ENCODE results near the gene PRR18. TPM values are rescaled to one million over a fixed set of nuclear protein-coding genes. Genes with fewer than 3 reads are reported as not detected.

The PRR18 gene
- polyA plus RNA-seq, 1 experiment, result not detected

- POLR2A ChIA-PET, result no interaction called here
- H3K27me3 ChIP-seq (ENCODE audit: control insufficient read depth, insufficient read depth, low read length), result peaks cover 1% of the 10 kb centered on the region
- DNase-seq (ENCODE audit: low read depth), result no peak
- no peak for TF ChIP-seq CTCF (IDR thresholded peaks at IDR 0.05; ENCODE audit: insufficient read depth, low read depth, low read length)
- no peak overlapping the region for H3K4me3 ChIP-seq (ENCODE audit: low read depth, low read length)
- H3K36me3 ChIP-seq (ENCODE audit: control insufficient read depth, insufficient read depth, low read length), result no peaks in the 10 kb centered on the region
- CTCF ChIA-PET, result interaction anchor here (1.0 to 3.5 kb wide), 7 partner anchors 8 to 104 kb away, joined by 3 to 22 read pairs (median 6); no protein-coding TSS in a partner anchor
These were observed 6.3 kb upstream of the PRR18 start for GRCh38 chr6:166314454-166314853.

DNA sequence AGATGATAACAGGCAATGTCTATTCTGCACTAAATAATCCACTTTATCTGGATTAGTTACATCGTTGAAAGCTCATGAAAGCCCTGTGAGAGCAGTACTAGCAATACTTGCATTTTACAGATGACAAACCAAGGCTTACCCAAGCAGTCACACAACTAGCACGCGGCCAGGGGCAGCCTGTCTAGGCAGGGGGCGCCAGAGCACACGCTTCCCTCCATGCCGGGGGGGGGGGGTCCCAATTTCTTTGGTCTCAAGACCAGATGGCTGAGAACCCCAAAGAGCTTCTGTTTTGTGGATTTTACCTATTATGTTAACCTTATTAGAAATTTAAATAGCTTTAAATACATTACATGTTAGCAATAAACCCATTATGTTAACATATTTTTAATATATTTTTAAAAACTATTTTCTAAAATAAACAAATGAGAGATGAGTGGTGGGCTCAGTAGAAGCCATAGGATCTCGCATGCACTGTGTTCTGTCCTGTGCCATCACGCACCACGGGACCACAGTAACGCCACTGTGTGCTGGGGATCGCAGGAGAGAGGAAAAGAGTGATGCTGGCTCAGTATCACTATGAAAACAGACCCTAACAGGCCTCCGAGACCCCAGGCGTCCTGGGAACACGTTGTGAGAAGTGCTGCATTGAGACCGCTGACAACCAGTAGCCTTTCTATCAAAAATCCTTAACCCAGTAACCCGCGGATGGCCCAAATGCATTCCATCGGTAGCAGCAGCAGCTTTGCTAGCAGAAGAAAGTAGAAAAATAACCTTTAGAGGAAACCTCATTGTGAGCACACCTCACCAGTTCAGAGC is 5.3 kb upstream of the PRR18 start:
- Histone ChIP-seq H3K4me3 (ENCODE audit: low read depth, low read length) (no peak overlapping the region), H3K36me3 (ENCODE audit: control insufficient read depth, insufficient read depth, low read length) (no peaks in the 10 kb centered on the region), H3K27me3 (ENCODE audit: control insufficient read depth, insufficient read depth, low read length) (peaks cover 9% of the 10 kb centered on the region)
- TF ChIP-seq CTCF (IDR thresholded peaks at IDR 0.05; ENCODE audit: insufficient read depth, low read depth, low read length), result peak; percentile 84
- ChIA-PET POLR2A (no interaction called here), CTCF (interaction anchor here (0.6 to 3.5 kb wide), 20 partner anchors 9 to 176 kb away, joined by 3 to 22 read pairs (median 3); no protein-coding TSS in a partner anchor)
- no peak for DNase-seq (ENCODE audit: low read depth)

DNA sequence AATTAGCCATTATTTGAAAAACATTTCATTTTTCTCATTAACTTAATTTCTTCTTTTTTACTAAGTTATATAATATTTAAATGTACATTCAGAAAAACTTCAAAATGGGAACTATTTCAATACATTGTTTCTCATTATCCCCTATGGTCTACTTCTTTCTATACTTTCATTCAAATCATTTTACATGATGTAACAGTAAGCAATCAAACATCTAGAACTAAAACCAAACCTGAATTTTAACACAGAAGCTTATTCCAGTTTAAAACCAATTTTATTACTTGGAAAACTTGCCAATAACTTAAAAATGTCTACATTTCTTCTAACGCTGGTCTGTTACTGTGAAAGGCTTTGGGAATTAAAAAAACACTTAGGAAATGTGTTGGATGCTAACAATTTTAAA is 4.6 kb upstream of the PRR18 start:
- POLR2A ChIA-PET, result no interaction called here
- DNase-seq (ENCODE audit: low read depth), result no peak
- no peak overlapping the region for H3K4me3 ChIP-seq (ENCODE audit: low read depth, low read length)
- no peaks in the 10 kb centered on the region for H3K36me3 ChIP-seq (ENCODE audit: control insufficient read depth, insufficient read depth, low read length)
- peaks cover 10% of the 10 kb centered on the region for H3K27me3 ChIP-seq (ENCODE audit: control insufficient read depth, insufficient read depth, low read length)
- CTCF ChIA-PET, result interaction anchor here (0.6 to 3.5 kb wide), 15 partner anchors 10 to 99 kb away, joined by 3 to 22 read pairs (median 4); no protein-coding TSS in a partner anchor
- TF ChIP-seq CTCF (IDR thresholded peaks at IDR 0.05; ENCODE audit: insufficient read depth, low read depth, low read length), result no peak

GRCh38 chr6:166310634-166311033 is 2.4 kb upstream of the PRR18 start:
- no peak for DNase-seq (ENCODE audit: low read depth)
- no peak for TF ChIP-seq CTCF (IDR thresholded peaks at IDR 0.05; ENCODE audit: insufficient read depth, low read depth, low read length)
- POLR2A ChIA-PET, result no interaction called here
- CTCF ChIA-PET, result interaction anchor here (0.7 to 2.0 kb wide), 4 partner anchors 8 to 90 kb away, joined by 3 to 24 read pairs (median 4); no protein-coding TSS in a partner anchor
- Histone ChIP-seq H3K4me3 (ENCODE audit: low read depth, low read length) (no peak overlapping the region), H3K27me3 (ENCODE audit: control insufficient read depth, insufficient read depth, low read length) (peaks cover 21% of the 10 kb centered on the region), H3K36me3 (ENCODE audit: control insufficient read depth, insufficient read depth, low read length) (no peaks in the 10 kb centered on the region)

DNA sequence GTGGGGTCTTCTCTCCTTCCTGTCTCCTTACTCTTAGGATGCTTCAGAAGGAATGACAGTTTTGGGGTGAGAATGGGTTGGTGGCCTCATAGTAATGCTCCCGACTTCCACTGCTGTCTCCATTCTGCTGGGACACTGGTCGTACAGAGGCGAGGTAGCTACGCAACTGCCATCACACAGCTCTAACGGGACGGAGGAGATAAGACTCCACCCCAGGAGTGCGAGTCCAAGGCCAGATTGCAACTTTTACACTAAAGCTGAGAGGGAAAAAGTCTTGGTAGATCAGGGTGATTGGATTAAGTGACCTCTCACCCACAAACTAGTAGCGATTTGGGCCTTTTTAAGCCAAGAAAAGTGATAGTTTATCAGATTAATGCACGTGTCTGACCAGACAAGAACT is 1.8 kb upstream of the PRR18 start:
- Histone ChIP-seq H3K4me3 (ENCODE audit: low read depth, low read length) (no peak overlapping the region), H3K27me3 (ENCODE audit: control insufficient read depth, insufficient read depth, low read length) (peaks cover 24% of the 10 kb centered on the region), H3K36me3 (ENCODE audit: control insufficient read depth, insufficient read depth, low read length) (no peaks in the 10 kb centered on the region)
- TF ChIP-seq CTCF (IDR thresholded peaks at IDR 0.05; ENCODE audit: insufficient read depth, low read depth, low read length), result no peak
- ChIA-PET POLR2A (no interaction called here), CTCF (interaction anchor here (1.7 to 2.0 kb wide), 2 partner anchors 9 to 91 kb away, joined by 4 to 24 read pairs; no protein-coding TSS in a partner anchor)
- DNase-seq (ENCODE audit: low read depth), result no peak

All from BJ (cell line).